IPS DF 19.7 (cell line): Measurements from ENCODE around the gene GARRE1.
"Not testable (repeated sequence)": the region's sequence is repeated elsewhere in the genome, so short reads cannot be mapped to it uniquely, and the experiment has no call there.

Source experiments
- DNase-seq: peaks from one replicate; pipeline ENCODE4 v3.0.0-alpha.2; 2013; ENCODE audit warnings: low read depth, low spot score

The GARRE1 gene

GRCh38 chr19:34257559-34257924 is 3.2 kb downstream of the GARRE1 start:
- no peak for DNase-seq

- DNase-seq: no peak
These were observed 5.2 kb downstream of the GARRE1 start for GRCh38 chr19:34259367-34260095.

DNA sequence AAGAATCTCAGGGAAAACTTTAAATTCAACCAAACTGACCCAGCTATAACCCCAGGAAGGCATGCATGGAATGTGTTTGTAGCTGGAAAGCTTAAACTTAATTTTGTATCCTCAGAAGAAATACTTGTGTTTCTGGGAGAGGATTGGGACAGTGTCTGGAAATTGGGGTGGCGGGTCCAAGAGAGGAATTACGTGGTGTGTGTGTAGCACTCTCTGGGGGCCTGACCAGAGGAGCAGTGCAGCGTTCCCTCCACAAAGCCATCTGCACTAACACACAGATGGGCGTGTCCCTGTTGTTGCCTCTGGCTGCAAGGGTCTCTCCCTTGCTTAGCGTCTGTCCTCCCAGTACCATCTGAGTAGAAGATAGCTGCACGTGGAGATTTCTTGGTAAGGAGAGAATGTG is 6.4 kb downstream of the GARRE1 start:
- no peak for DNase-seq

- DNase-seq: no peak
These were observed 7.2 kb downstream of the GARRE1 start for GRCh38 chr19:34261334-34262109.

- no peak for DNase-seq
These were observed 9.4 kb downstream of the GARRE1 start for GRCh38 chr19:34263745-34264237.

- DNase-seq: no peak
These were observed 10.9 kb downstream of the GARRE1 start for GRCh38 chr19:34265221-34265650.

- DNase-seq: no peak
These were observed 14.7 kb downstream of the GARRE1 start for GRCh38 chr19:34269081-34269480.

DNA sequence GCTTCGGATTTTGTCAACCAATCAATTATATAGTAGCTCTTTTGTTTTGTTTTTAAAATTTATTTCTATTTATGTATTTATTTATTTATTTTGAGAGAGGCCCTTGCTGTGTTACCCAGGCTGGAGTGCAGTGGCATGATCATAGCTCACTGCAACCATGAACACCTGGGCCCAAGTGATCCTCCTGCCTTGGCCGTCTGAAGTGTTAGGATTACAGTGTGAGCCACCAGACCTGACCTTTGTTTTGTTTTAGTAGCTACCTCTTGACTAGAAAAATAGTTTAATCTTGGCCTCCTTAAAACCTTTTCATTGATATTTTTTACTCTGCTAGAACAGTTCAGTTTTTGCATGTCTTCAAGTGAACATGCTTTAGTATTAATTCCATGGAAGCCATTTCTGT is 15.1 kb downstream of the GARRE1 start:
- DNase-seq: no peak

- no peak for DNase-seq
These were observed 15.7 kb downstream of the GARRE1 start for GRCh38 chr19:34269968-34270621.

- no peak for DNase-seq
These were observed 18.8 kb downstream of the GARRE1 start for GRCh38 chr19:34273121-34273520.

DNA sequence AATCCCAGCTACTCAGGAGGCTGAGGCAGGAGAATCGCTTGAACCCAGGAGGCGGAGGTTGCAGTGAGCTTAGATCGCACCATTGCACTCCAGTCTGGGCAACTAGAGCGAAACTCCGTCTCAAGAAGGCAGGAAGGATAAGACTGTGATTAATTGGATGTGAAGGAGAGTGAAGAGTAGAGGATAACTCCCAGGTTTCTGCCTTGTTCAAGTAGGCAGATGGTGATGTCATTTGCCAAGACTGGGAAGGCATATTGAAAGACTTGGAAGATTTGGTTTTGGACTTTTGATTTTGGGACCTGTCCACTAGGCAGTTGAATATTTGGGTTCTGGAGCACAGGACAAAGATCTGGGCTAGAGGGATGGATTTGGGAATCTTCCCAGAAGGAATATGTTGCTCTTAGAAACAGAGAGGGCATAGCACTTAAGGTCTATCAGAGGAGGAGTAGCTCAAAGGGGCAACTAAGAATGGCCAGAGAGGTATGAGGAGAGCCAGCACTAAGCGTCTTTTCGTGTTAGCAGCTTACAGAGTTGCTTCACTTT is 20.0 kb downstream of the GARRE1 start:
- DNase-seq: no peak

- no peak for DNase-seq
These were observed 20.7 kb downstream of the GARRE1 start for GRCh38 chr19:34274827-34275625.

GRCh38 chr19:34275705-34276104 is 21.4 kb downstream of the GARRE1 start:
- no peak for DNase-seq

- no peak for DNase-seq
These were observed 22.3 kb downstream of the GARRE1 start for GRCh38 chr19:34276614-34277013.

- DNase-seq: no peak
These were observed 22.9 kb downstream of the GARRE1 start for GRCh38 chr19:34277244-34277643.

- no peak for DNase-seq
These were observed 24.4 kb downstream of the GARRE1 start for GRCh38 chr19:34278783-34279182.

DNA sequence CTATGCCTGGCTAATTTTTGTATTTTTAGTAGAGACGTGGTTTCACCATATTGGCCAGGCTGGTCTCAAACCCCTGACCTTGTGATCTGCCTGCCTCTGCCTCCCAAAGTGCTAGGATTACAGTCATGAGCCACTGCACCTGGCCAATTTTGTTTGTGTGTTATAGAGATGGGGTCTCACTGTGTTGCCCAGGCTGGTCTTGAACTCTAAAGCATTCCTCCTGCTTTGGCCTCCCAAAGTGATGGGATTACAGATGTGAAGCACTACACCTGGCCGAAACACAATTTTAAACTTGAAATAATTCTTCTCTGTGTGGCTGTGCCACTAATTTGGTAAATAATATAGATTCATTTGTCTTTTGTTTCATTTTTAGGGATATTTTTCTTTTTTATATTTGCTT is 27.1 kb downstream of the GARRE1 start:
- DNase-seq: not testable (repeated sequence)

GRCh38 chr19:34282611-34283519 is 28.5 kb downstream of the GARRE1 start:
- DNase-seq: no peak

DNA sequence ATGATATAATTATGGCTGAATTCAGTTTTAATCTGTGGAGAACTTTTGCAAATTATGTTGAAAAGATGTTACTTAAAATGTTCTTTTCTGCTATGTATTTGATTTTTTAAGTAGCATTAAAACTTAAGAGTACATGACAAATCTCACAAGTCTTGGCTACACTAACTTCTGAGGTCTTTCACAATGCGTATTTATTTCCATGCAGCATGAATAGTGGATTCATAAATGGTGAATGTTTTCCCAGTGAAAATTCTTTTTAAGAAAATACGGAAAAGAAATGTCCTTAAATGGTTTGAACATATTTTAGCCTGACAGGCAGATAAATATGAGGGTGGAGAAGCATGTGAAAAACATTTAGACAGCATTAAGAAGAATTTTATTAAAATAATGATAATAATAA is 30.2 kb downstream of the GARRE1 start:
- no peak for DNase-seq

- no peak for DNase-seq
These were observed 33.3 kb downstream of the GARRE1 start for GRCh38 chr19:34287662-34288140.
